OCI-LY7 (cell line): ENCODE measurements around the gene SUB1.

Source experiments
- EZH2phosphoT487 ChIP-seq: fragments of 200-600 bp; sonication (generic); IDR thresholded peaks from 2 replicates; pipeline ENCODE4 v1.6.1; 2018; ENCODE audit warnings: low read depth, borderline replicate concordance, mild to moderate bottlenecking, mixed run types, antibody characterized with exemption, low read length, moderate library complexity, mixed read lengths
- TF ChIP-seq, protein P1 (sequence below): fragments of 200-600 bp; sonication (generic); conservative IDR thresholded peaks from 2 replicates; pipeline ENCODE4 v1.5.1; 2014; ENCODE audit warnings: mild to moderate bottlenecking, antibody characterized with exemption, low read length, moderate library complexity, mixed read lengths

DNA sequence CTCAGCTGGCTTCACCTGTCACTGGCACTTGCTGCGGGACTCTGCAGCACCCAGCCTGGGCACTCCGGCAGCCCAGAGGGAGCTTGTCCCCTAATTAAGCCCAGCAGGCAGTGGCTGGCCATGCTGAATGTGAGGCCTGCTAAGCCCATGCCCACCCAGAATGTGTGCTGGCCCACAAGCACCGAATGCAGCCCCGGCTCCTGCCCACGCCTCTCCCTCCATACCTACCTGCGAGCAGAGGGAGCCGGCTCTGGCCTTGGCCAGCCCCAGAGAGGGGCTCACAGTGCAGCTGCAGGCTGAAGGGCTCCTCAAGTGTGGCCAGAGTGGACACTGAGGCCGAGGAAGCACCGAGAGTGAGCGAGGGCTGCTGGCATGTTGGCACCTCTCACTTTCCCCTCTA lies 32.4 kb upstream of the SUB1 start:
- TF ChIP-seq, protein P1, sequence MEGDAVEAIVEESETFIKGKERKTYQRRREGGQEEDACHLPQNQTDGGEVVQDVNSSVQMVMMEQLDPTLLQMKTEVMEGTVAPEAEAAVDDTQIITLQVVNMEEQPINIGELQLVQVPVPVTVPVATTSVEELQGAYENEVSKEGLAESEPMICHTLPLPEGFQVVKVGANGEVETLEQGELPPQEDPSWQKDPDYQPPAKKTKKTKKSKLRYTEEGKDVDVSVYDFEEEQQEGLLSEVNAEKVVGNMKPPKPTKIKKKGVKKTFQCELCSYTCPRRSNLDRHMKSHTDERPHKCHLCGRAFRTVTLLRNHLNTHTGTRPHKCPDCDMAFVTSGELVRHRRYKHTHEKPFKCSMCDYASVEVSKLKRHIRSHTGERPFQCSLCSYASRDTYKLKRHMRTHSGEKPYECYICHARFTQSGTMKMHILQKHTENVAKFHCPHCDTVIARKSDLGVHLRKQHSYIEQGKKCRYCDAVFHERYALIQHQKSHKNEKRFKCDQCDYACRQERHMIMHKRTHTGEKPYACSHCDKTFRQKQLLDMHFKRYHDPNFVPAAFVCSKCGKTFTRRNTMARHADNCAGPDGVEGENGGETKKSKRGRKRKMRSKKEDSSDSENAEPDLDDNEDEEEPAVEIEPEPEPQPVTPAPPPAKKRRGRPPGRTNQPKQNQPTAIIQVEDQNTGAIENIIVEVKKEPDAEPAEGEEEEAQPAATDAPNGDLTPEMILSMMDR, result no peak
- TF ChIP-seq EZH2phosphoT487, result no peak
